Renal cortical epithelial cell (primary cell): ENCODE measurements around the gene GLCCI1. TPM values are rescaled to one million over a fixed set of nuclear protein-coding genes. Genes with fewer than 3 reads are reported as not detected.

Source experiments
- DNase-seq: peaks from one replicate; pipeline ENCODE4 v3.0.0-alpha.2; 2011; ENCODE audit warnings: low read depth
- total RNA-seq: library from RNA; depleted of rRNA; stranded (reverse); fragments of >200 nt; gene quantifications from 2 replicates; pipeline ENCODE4 v1.2.3, GENCODE V29; 2014

GLCCI1 gene
- total RNA-seq, 1 donor from 2014 or later = 22.3 TPM

- no peak for DNase-seq
Observed at GRCh38 chr7:7962851-7963250, 5.7 kb upstream of the GLCCI1 start.

DNA sequence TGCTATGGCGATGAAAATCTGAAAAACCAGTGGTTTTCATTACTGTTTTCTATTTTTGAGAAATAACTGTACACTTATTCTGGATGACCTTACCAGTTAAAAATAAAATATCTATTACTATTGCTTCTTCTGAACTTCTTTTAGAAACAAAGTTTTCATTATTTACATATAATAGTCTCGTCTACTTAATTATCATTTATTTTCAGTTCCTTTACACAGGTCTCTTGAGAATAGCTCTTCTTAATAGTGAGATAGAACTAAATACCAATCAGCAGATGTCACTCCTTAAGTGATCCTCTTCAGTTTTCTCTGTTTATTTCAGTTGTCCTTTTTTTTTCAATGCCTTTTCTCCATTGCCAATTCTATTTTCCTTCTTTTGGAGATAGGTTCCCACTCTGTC lies 4.3 kb upstream of the GLCCI1 start:
- DNase-seq = no peak

- no peak for DNase-seq
Observed at GRCh38 chr7:7964691-7965090, 3.9 kb upstream of the GLCCI1 start.

GRCh38 chr7:7965301-7965700 lies 3.3 kb upstream of the GLCCI1 start:
- no peak for DNase-seq

GRCh38 chr7:7966141-7966734 lies 2.4 kb upstream of the GLCCI1 start:
- DNase-seq = no peak

DNA sequence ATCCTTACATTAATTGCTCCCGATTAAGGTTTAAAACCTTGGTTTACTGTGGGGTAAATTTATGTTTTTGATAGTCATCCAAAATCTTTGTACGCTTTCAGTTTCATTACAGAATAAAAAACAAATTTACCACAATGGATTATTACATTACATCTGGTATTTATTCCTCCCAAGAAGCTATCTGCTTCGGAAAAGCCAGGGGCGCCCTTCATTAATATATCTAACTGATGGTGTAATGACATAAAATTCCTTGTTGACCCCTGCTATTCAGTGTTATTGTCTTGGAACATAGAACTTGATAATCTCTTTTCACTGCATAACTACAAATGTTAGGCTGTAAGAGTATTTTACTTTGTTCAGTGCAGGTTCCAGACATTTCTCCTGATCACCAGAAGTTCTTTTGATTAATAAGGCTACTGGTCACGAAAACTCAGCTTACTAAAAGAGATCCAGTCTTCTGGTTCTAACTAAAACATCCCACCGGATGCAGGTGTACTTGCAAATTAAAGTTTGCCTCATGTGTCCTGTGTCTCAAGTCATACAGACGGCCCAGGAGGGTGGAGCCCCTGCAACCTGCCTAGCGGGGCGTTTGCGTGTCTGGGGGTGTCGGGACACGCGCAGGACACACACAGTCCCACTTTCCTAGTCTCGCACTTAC lies 581 bp upstream of the GLCCI1 start:
- DNase-seq = no peak

- peak; percentile 38 for DNase-seq
Observed at GRCh38 chr7:7969306-7970236, 975 bp downstream of the GLCCI1 start.

- DNase-seq = no peak
Observed at GRCh38 chr7:7970237-7970530, 1.6 kb downstream of the GLCCI1 start.

DNA sequence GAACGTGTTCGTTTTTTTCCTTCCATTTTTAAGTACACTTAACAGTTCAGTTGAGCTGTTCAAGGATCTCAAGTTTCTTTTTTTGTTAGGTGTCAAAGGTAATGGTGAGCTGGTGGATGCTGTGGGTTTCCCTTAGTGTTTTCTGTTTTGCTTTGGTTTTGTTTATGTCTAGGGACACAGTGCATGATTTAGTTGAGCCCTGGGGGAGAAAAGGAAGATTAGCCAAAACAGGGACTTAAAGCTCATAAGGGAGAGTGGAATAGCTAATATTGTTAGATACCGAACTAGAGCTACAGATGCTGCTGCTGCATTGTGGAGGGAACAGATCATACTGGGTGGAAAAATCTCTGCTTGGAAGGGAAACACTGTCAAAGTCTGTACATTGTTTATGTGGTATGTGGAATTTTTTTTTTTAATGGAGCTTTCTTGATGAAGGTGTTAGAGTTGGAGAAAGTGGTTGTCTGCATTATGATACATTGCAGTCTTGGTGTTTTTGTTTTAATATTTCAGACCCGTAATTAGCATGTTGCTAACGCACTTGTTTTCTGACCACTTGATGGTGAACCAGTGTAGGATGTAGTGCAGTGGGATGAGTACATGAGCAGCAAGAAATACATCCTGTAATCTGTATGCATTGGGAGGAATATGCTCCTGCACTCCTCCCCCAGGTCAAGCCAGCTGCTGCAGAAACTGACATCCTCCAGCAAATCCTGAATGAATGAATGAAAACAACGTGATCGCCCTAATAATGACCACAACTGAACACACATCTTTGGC lies 2.1 kb downstream of the GLCCI1 start:
- no peak for DNase-seq

GRCh38 chr7:7971308-7972040 lies 2.9 kb downstream of the GLCCI1 start:
- no peak for DNase-seq

- DNase-seq = peak; percentile 23
Observed at GRCh38 chr7:7972128-7972527, 3.5 kb downstream of the GLCCI1 start.

DNA sequence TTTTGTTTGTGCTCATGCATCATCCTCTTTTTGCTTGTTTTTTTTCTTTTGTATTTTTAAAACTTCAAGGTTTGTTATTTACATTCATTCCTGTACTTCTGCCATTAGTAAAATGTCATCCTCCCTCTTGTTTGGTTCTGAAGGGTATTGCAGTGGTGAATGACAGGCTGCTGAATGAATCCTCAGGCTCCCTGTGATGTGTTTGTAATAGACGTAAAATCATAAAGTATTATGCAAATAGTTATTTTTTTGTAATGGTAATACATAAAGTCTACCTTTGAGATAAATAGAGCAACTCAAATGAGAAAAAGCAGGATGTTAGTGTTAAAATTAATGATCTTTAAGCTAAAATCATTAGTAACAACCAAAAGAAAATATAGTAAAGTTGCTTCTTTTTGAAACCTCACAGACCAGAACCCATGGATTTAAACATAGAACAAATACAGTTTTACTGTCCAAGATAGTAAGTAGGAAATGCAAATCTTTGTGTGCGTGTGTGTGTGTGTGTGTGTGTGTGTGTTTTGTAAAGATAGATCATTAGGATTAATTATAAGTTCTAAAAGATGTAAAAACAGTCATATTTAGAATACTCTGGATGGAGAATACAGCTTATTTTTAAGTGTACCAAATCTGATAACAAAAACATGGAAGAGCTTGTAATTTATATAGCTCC lies 4.5 kb downstream of the GLCCI1 start:
- no peak for DNase-seq

GRCh38 chr7:7976677-7977076 lies 8.1 kb downstream of the GLCCI1 start:
- DNase-seq = no peak

GRCh38 chr7:7977774-7978173 lies 9.2 kb downstream of the GLCCI1 start:
- DNase-seq = no peak

- DNase-seq = no peak
Observed at GRCh38 chr7:7978860-7979259, 10.3 kb downstream of the GLCCI1 start.

GRCh38 chr7:7979558-7979957 lies 11.0 kb downstream of the GLCCI1 start:
- DNase-seq = no peak

- DNase-seq = no peak
Observed at GRCh38 chr7:7980134-7980533, 11.5 kb downstream of the GLCCI1 start.

- no peak for DNase-seq
Observed at GRCh38 chr7:7982904-7983303, 14.3 kb downstream of the GLCCI1 start.

DNA sequence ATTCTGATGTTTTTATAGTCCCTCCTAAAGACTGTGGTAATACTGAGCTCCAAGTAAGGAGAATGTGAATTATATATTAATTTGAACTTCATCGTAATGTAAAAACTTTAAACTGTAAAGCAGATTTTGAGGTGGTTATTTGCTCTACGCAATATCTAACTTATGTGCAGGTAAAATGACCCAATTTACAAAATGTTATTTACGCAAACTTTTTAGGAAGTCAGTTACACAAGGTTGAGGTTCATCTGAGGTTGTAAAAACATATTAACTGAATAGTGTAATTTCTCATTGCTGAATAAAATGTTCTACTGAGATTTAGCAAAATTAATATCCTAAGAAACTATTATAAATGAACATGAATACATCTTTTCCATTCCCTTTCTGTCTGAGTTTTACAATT lies 15.8 kb downstream of the GLCCI1 start:
- no peak for DNase-seq

DNA sequence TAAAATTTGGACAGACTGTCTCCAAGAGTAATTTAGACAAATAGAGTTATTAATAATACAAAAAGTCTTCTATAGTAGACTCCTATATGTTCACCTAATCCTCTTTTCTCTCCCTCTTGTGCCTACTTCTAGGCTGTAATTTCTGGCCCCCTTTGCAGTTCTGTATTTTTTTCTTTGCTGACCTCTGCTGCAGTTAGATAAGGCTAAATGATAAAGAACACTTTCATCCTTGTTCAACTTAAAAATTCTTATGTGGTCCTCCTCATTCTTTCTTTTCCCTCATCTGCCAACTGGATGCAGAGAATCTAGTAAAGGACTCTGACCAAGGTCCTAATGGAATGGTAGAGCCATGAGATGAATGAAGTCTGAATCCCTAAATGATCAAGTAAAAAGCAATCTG lies 20.1 kb downstream of the GLCCI1 start:
- no peak for DNase-seq

DNA sequence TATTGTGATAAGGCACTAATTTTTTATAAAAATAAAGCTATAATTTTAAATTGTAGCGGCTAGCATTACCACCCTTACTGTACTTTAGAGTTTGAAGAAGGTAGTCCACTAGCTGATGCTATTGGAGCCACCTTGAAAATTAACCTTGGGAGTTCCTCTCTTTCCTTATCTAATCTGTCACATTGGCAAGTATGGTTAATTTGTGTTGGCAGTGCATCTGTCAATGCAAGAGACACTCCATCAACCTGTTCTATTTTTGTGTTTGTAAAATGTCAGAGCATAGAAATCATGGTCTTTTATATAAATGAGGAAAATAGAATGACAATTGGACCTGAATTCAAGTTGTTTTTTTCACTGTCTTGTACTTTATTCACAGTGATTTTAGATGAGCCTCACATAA lies 20.5 kb downstream of the GLCCI1 start:
- DNase-seq = no peak
